Ishikawa (cell line): Measurements from ENCODE around the gene NCOA1.

ENCODE experiments used
- CEBPB ChIP-seq: IDR thresholded peaks from 2 replicates; pipeline ENCODE4 v1.6.1; 2012
- CREB1 ChIP-seq: IDR thresholded peaks from 2 replicates; pipeline ENCODE4 v1.6.1; 2012; ENCODE audit warnings: low read depth
- EP300 ChIP-seq: IDR thresholded peaks from 2 replicates; pipeline ENCODE4 v1.6.1; 2012; ENCODE audit warnings: borderline replicate concordance
- FOXM1 ChIP-seq: IDR thresholded peaks from 2 replicates; pipeline ENCODE4 v1.6.1; 2012; ENCODE audit warnings: low read depth, borderline replicate concordance
- MAX ChIP-seq: IDR thresholded peaks from 2 replicates; pipeline ENCODE4 v1.6.1; 2012
- RAD21 ChIP-seq: IDR thresholded peaks from 2 replicates; pipeline ENCODE4 v1.6.1; 2012; ENCODE audit warnings: low read depth
- REST ChIP-seq: IDR thresholded peaks from 2 replicates; pipeline ENCODE4 v1.6.1; 2012; ENCODE audit warnings: low read depth, mild to moderate bottlenecking
- TAF1 ChIP-seq: IDR thresholded peaks from 2 replicates; pipeline ENCODE4 v1.6.1; 2012; ENCODE audit warnings: low read depth, mild to moderate bottlenecking
- TEAD4 ChIP-seq: IDR thresholded peaks from 2 replicates; pipeline ENCODE4 v1.6.1; 2012
- USF1 ChIP-seq: IDR thresholded peaks from 2 replicates; pipeline ENCODE4 v1.6.1; 2012
- YY1 ChIP-seq: IDR thresholded peaks from 2 replicates; pipeline ENCODE4 v1.6.1; 2012; ENCODE audit warnings: low read depth

- TF ChIP-seq YY1 (no peak), FOXM1 (no peak), EP300 (no peak), CREB1 (no peak), MAX (no peak), TEAD4 (no peak), CEBPB (no peak), TAF1 (no peak), USF1 (no peak), RAD21 (no peak), REST (no peak)
Measured at GRCh38 chr2:24511198-24511597, 20.1 kb downstream of the NCOA1 start.
